ENCODE data around the gene SCRT2.

The SCRT2 gene

GRCh38 chr20:708956-709355 is 33.4 kb upstream of the SCRT2 start:
- no peak for TF ChIP-seq CTCF (conservative IDR thresholded peaks at IDR 0.05; ENCODE audit: low read depth, low read length)
- DNase-seq (ENCODE audit: low read depth), result no peak
- no peak overlapping the region for H3K4me3 ChIP-seq (ENCODE audit: low read length)

- H3K4me3 ChIP-seq (ENCODE audit: low read length), result no peak overlapping the region
- TF ChIP-seq CTCF (conservative IDR thresholded peaks at IDR 0.05; ENCODE audit: low read depth, low read length), result no peak
- DNase-seq (ENCODE audit: low read depth), result no peak
Measured at GRCh38 chr20:707451-708110, 32.0 kb upstream of the SCRT2 start.

- no peak overlapping the region for H3K4me3 ChIP-seq (ENCODE audit: low read length)
- no peak for DNase-seq (ENCODE audit: low read depth)
- no peak for TF ChIP-seq CTCF (conservative IDR thresholded peaks at IDR 0.05; ENCODE audit: low read depth, low read length)
Measured at GRCh38 chr20:706366-706885, 30.8 kb upstream of the SCRT2 start.

- no peak for TF ChIP-seq CTCF (conservative IDR thresholded peaks at IDR 0.05; ENCODE audit: low read depth, low read length)
- DNase-seq (ENCODE audit: low read depth), result no peak
- no peak overlapping the region for H3K4me3 ChIP-seq (ENCODE audit: low read length)
Measured at GRCh38 chr20:704726-705125, 29.1 kb upstream of the SCRT2 start.

- no peak overlapping the region for H3K4me3 ChIP-seq (ENCODE audit: low read length)
- TF ChIP-seq CTCF (conservative IDR thresholded peaks at IDR 0.05; ENCODE audit: low read depth, low read length), result no peak
- DNase-seq (ENCODE audit: low read depth), result no peak
Measured at GRCh38 chr20:703426-703825, 27.8 kb upstream of the SCRT2 start.

- no peak for TF ChIP-seq CTCF (conservative IDR thresholded peaks at IDR 0.05; ENCODE audit: low read depth, low read length)
- H3K4me3 ChIP-seq (ENCODE audit: low read length), result no peak overlapping the region
- DNase-seq (ENCODE audit: low read depth), result no peak
Measured at GRCh38 chr20:703006-703405, 27.4 kb upstream of the SCRT2 start.

GRCh38 chr20:701401-702129 is 26.0 kb upstream of the SCRT2 start:
- H3K4me3 ChIP-seq (ENCODE audit: low read length), result no peak overlapping the region
- no peak for DNase-seq (ENCODE audit: low read depth)
- no peak for TF ChIP-seq CTCF (conservative IDR thresholded peaks at IDR 0.05; ENCODE audit: low read depth, low read length)
